ENCODE results near the gene RASSF7. TPM values are rescaled to one million over a fixed set of nuclear protein-coding genes. Genes with fewer than 3 reads are reported as not detected.
A peak's percentile ranks its signal among the peaks of the same experiment; 100 is the strongest.

RASSF7 gene
- polyA plus RNA-seq, 2 of the 4 experiments (the other 2 are of a cell fraction), result 18.4 to 30.7 TPM

- Histone ChIP-seq H3K4me3 (peak overlapping the region; percentile 67), H3K4me2 (peak overlapping the region; percentile 96), H3K27ac (peak overlapping the region; percentile 81 to 88), H3K9me3 (no peaks in the 10 kb centered on the region), H3K4me1 (peaks cover 23% of the 10 kb centered on the region)
- FAIRE-seq (no peak), ATAC-seq (peak in 1 of 2 experiments; percentile 7; a peak in 2 of 6 replicates), DNase-seq (ENCODE audit: low read depth in 1 of 2, low spot score in 1 of 2) (no peak)
- ChIA-PET CTCF (interaction anchor here (0.8 to 5.9 kb wide), 25 partner anchors 11 to 233 kb away, joined by 3 to 66 read pairs (median 5); partner anchors contain the start of genes HRAS and TMEM80), POLR2A (interaction anchor here (0.9 to 1.0 kb wide), 2 partner anchors 13 to 21 kb away, joined by 3 to 4 read pairs; no protein-coding TSS in a partner anchor)
- WGBS (ENCODE audit: missing lambda C conversion rate), result 2% methylated on average over 32 of the region's 57 CpGs
- TF ChIP-seq PHF8 (IDR thresholded peaks at IDR 0.05; ENCODE audit: borderline replicate concordance, low read depth) (no peak), SMC3 (IDR thresholded peaks at IDR 0.05) (peak; percentile 34; the same call in 2 of the 3 replicates), JUN (IDR thresholded peaks at IDR 0.05) (peak in 1 of 2 experiments; percentile 42; a peak in 1 of 5 replicates)
Measured at GRCh38 chr11:555227-555779, 5.5 kb upstream of the RASSF7 start.

GRCh38 chr11:555780-556661 is 4.7 kb upstream of the RASSF7 start:
- no peak for TF ChIP-seq HDAC2 (IDR thresholded peaks at IDR 0.05)
- TF ChIP-seq HES2 (IDR thresholded peaks at IDR 0.05), result no peak
- TF ChIP-seq REST (IDR thresholded peaks at IDR 0.05), result no peak
- Histone ChIP-seq H3K4me2 (peak overlapping the region; percentile 96), H3K27ac (peak overlapping the region; percentile 81 to 88; a peak in 5 of 6 replicates), H3K4me1 (peaks cover 23% of the 10 kb centered on the region), H3K4me3 (peak overlapping the region; percentile 67; the same call in 2 of the 3 replicates), H3K9me3 (no peaks in the 10 kb centered on the region)
- CTCF ChIA-PET, result interaction anchor here (1.0 to 5.9 kb wide), 15 partner anchors 10 to 232 kb away, joined by 3 to 66 read pairs (median 4); partner anchors contain the start of genes HRAS and TMEM80
- DNase-seq (ENCODE audit: low read depth in 1 of 2, low spot score in 1 of 2) (no peak), ATAC-seq (no peak), FAIRE-seq (no peak)
- POLR2A ChIA-PET, result interaction anchor here (1.3 kb wide), 1 partner anchor 9 kb away, joined by 3 read pairs; no protein-coding TSS in a partner anchor
- WGBS (ENCODE audit: missing lambda C conversion rate), result 95% methylated on average over 43 of the region's 104 CpGs

- Histone ChIP-seq H3K9me3 (no peaks in the 10 kb centered on the region), H3K4me3 (no peak overlapping the region), H3K4me2 (no peak overlapping the region), H3K27ac (no peak overlapping the region), H3K4me1 (peaks cover 25% of the 10 kb centered on the region)
- ATAC-seq (no peak), FAIRE-seq (no peak), DNase-seq (ENCODE audit: low read depth in 1 of 2, low spot score in 1 of 2) (no peak)
- TF ChIP-seq MYC (IDR thresholded peaks at IDR 0.05; ENCODE audit: borderline replicate concordance, low read length) (no peak), FOSL2 (IDR thresholded peaks at IDR 0.05) (no peak), FOSL2 (CRISPR knock-in tag; IDR thresholded peaks at IDR 0.05) (no peak), KDM1A (IDR thresholded peaks at IDR 0.05; ENCODE audit: low read depth) (no peak), PBX3 (IDR thresholded peaks at IDR 0.05) (no peak), RARB (CRISPR knock-in tag; IDR thresholded peaks at IDR 0.05) (no peak), JUNB (IDR thresholded peaks at IDR 0.05) (no peak), RCOR1 (IDR thresholded peaks at IDR 0.05; ENCODE audit: low read depth, low read length) (no peak), CBX2 (IDR thresholded peaks at IDR 0.05; ENCODE audit: borderline replicate concordance, low read depth) (no peak), REST (IDR thresholded peaks at IDR 0.05) (no peak), HES2 (IDR thresholded peaks at IDR 0.05) (no peak)
- WGBS (ENCODE audit: missing lambda C conversion rate), result 93% methylated on average over 18 of the region's 22 CpGs
- ChIA-PET POLR2A (interaction anchor here (1.3 kb wide), 1 partner anchor 8 kb away, joined by 3 read pairs; no protein-coding TSS in a partner anchor), CTCF (interaction anchor here (1.0 to 5.9 kb wide), 9 partner anchors 9 to 198 kb away, joined by 3 to 66 read pairs (median 10); partner anchors contain the start of genes HRAS and TMEM80)
Measured at GRCh38 chr11:556662-557256, 4.0 kb upstream of the RASSF7 start.
